ENCODE data around the gene EPB41L2. TPM values are rescaled to one million over a fixed set of nuclear protein-coding genes. Genes with fewer than 3 reads are reported as not detected.

EPB41L2 gene
- total RNA-seq, 6 experiments from 2014 or later = 15.3 to 38.5 (median 24.6) TPM

- H3K4me3 ChIP-seq = no peak overlapping the region
- peaks cover 0 to 9% (median 0%) of the 10 kb centered on the region in 4 donors for H3K4me1 ChIP-seq
- ATAC-seq (no peak), DNase-seq (no peak)
- intact Hi-C loops (cut with DNase I) = no loop called here
- no peak for TF ChIP-seq POLR2A (IDR thresholded peaks at IDR 0.05)
- TF ChIP-seq, protein P1, sequence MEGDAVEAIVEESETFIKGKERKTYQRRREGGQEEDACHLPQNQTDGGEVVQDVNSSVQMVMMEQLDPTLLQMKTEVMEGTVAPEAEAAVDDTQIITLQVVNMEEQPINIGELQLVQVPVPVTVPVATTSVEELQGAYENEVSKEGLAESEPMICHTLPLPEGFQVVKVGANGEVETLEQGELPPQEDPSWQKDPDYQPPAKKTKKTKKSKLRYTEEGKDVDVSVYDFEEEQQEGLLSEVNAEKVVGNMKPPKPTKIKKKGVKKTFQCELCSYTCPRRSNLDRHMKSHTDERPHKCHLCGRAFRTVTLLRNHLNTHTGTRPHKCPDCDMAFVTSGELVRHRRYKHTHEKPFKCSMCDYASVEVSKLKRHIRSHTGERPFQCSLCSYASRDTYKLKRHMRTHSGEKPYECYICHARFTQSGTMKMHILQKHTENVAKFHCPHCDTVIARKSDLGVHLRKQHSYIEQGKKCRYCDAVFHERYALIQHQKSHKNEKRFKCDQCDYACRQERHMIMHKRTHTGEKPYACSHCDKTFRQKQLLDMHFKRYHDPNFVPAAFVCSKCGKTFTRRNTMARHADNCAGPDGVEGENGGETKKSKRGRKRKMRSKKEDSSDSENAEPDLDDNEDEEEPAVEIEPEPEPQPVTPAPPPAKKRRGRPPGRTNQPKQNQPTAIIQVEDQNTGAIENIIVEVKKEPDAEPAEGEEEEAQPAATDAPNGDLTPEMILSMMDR (IDR thresholded peaks at IDR 0.05) = no peak
- no peaks in the 10 kb centered on the region for H3K9me3 ChIP-seq
- no peaks in the 10 kb centered on the region for H3K36me3 ChIP-seq
- no peaks in the 10 kb centered on the region for H3K27me3 ChIP-seq
- H3K27ac ChIP-seq = no peak overlapping the region
- WGBS (ENCODE audit: insufficient coverage, low coverage, low lambda C conversion rate, missing lambda C conversion rate) = 82% methylated on average over 1 of the region's 1 CpG
Measured at GRCh38 chr6:131035582-131035981, 27.5 kb downstream of the EPB41L2 start.

GRCh38 chr6:131033631-131034030, 29.4 kb downstream of the EPB41L2 start:
- Histone ChIP-seq H3K27me3 (no peaks in the 10 kb centered on the region), H3K27ac (no peak overlapping the region), H3K4me3 (no peak overlapping the region), H3K36me3 (no peaks in the 10 kb centered on the region), H3K4me1 (peaks cover 0 to 5% (median 0%) of the 10 kb centered on the region in 4 donors), H3K9me3 (no peaks in the 10 kb centered on the region)
- intact Hi-C loops (cut with DNase I) = no loop called here
- DNase-seq = no peak
- peak in 2 of 4 donors; percentile 28 to 90 for ATAC-seq
- TF ChIP-seq, protein P1 (IDR thresholded peaks at IDR 0.05) = no peak
- no peak for TF ChIP-seq POLR2A (IDR thresholded peaks at IDR 0.05)
- 13% methylated on average over 1 of the region's 1 CpG for WGBS (ENCODE audit: insufficient coverage, low coverage, low lambda C conversion rate, missing lambda C conversion rate)

DNA sequence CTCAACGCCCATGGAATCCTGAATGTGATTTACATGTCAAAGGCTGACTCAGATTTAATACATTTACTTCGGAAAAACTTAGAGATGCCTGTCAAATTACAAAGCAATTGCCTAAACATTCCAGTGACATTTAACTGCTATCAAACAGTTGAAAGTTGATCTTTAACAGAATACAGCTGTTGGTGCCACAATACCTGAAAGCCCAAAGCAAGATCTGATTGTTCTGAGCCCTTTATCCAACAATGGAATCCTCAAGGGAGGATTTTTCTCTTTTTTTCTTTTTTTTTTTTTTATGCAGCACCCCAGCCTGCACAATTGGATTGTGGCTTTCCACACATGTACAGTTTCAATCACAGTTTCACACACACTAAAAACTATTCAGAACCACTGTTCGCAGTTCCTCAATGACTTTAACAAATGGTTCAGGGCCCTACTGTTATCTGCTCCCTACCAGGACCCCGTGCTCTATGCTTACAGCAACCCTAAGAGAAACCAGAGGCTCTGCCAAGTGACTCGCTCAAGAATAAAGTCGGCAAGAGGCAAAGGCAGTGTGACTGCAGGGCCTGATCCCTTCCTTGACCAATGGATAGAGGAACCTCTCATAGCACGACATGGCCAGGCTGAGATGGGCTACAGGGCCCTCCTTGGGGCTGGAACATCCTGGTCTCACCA, 33.3 kb downstream of the EPB41L2 start:
- H3K27me3 ChIP-seq = no peaks in the 10 kb centered on the region
- intact Hi-C loops (cut with DNase I) = no loop called here
- H3K4me1 ChIP-seq = peaks cover 0 to 5% (median 0%) of the 10 kb centered on the region in 4 donors
- TF ChIP-seq, protein P1 (IDR thresholded peaks at IDR 0.05) = no peak
- no peak for TF ChIP-seq POLR2A (IDR thresholded peaks at IDR 0.05)
- DNase-seq (no peak), ATAC-seq (peak in 1 of 4 donors; percentile 25)
- WGBS (ENCODE audit: insufficient coverage, low coverage, low lambda C conversion rate, missing lambda C conversion rate) = 72% methylated on average over 4 of the region's 7 CpGs
- H3K4me3 ChIP-seq = no peak overlapping the region
- H3K9me3 ChIP-seq = no peaks in the 10 kb centered on the region
- no peak overlapping the region for H3K27ac ChIP-seq
- H3K36me3 ChIP-seq = no peaks in the 10 kb centered on the region

- WGBS (ENCODE audit: insufficient coverage, low coverage, low lambda C conversion rate, missing lambda C conversion rate) = 100% methylated on average over 2 of the region's 2 CpGs
- TF ChIP-seq, protein P1 (IDR thresholded peaks at IDR 0.05) = no peak
- TF ChIP-seq POLR2A (IDR thresholded peaks at IDR 0.05) = no peak
- Histone ChIP-seq H3K4me3 (no peak overlapping the region), H3K9me3 (no peaks in the 10 kb centered on the region), H3K4me1 (no peaks in the 10 kb centered on the region), H3K36me3 (no peaks in the 10 kb centered on the region), H3K27me3 (no peaks in the 10 kb centered on the region), H3K27ac (no peak overlapping the region)
- intact Hi-C loops (cut with DNase I) = no loop called here
- DNase-seq = no peak
- no peak for ATAC-seq
Measured at GRCh38 chr6:131027326-131027725, 35.7 kb downstream of the EPB41L2 start.
